BE2C (cell line): ENCODE data around the gene SLC9A3.

Source experiments
- DNase-seq: peaks from one replicate; pipeline ENCODE4 v3.0.0-alpha.2; 2020
- H3K27me3 ChIP-seq: fragments of 250-450 bp; sonication (Bioruptor Pico); 2 replicates; pipeline ENCODE4 v1.5.1; 2020; ENCODE audit warnings: mild to moderate bottlenecking
- H3K36me3 ChIP-seq: fragments of 250-450 bp; sonication (Bioruptor Pico); 2 replicates; pipeline ENCODE4 v1.5.1; 2020; ENCODE audit warnings: mild to moderate bottlenecking
- H3K4me1 ChIP-seq: fragments of 250-450 bp; sonication (Bioruptor Pico); 2 replicates; pipeline ENCODE4 v1.5.1; 2020
- H3K4me3 ChIP-seq: 2 replicates; pipeline ENCODE4 v1.5.1; 2011; ENCODE audit warnings: low read depth, low read length
- H3K9me3 ChIP-seq: fragments of 250-450 bp; sonication (Bioruptor Pico); 2 replicates; pipeline ENCODE4 v1.5.1; 2020
- CTCF ChIP-seq: IDR thresholded peaks from 2 replicates; pipeline ENCODE4 v1.5.1; 2012; ENCODE audit warnings: mild to moderate bottlenecking, low read depth, low read length

SLC9A3 gene

GRCh38 chr5:494667-495255 lies 29.5 kb downstream of the SLC9A3 start:
- no peak overlapping the region for H3K4me3 ChIP-seq

GRCh38 chr5:493758-494157 lies 30.5 kb downstream of the SLC9A3 start:
- no peaks in the 10 kb centered on the region for H3K36me3 ChIP-seq
- DNase-seq, result no peak
- no peaks in the 10 kb centered on the region for H3K4me1 ChIP-seq
- H3K9me3 ChIP-seq, result no peaks in the 10 kb centered on the region
- TF ChIP-seq CTCF, result no peak
- H3K27me3 ChIP-seq, result no peaks in the 10 kb centered on the region
- no peak overlapping the region for H3K4me3 ChIP-seq

More at GRCh38 chr5:494667-495255, 29.5 kb downstream of the SLC9A3 start:
- no peak for DNase-seq
- Histone ChIP-seq H3K36me3 (no peaks in the 10 kb centered on the region), H3K9me3 (no peaks in the 10 kb centered on the region), H3K27me3 (no peaks in the 10 kb centered on the region), H3K4me1 (no peaks in the 10 kb centered on the region)
- no peak for TF ChIP-seq CTCF

- H3K4me1 ChIP-seq, result no peaks in the 10 kb centered on the region
- no peak for TF ChIP-seq CTCF
- no peak for DNase-seq
Measured at GRCh38 chr5:493119-493701, 31.0 kb downstream of the SLC9A3 start.

GRCh38 chr5:492314-492893 lies 31.8 kb downstream of the SLC9A3 start:
- Histone ChIP-seq H3K27me3 (no peaks in the 10 kb centered on the region), H3K36me3 (no peaks in the 10 kb centered on the region), H3K9me3 (no peaks in the 10 kb centered on the region), H3K4me1 (no peaks in the 10 kb centered on the region), H3K4me3 (no peak overlapping the region)
- TF ChIP-seq CTCF, result no peak
- no peak for DNase-seq

More at GRCh38 chr5:493119-493701, 31.0 kb downstream of the SLC9A3 start:
- Histone ChIP-seq H3K36me3 (no peaks in the 10 kb centered on the region), H3K27me3 (no peaks in the 10 kb centered on the region), H3K4me3 (no peak overlapping the region), H3K9me3 (no peaks in the 10 kb centered on the region)

- Histone ChIP-seq H3K9me3 (no peaks in the 10 kb centered on the region), H3K27me3 (no peaks in the 10 kb centered on the region), H3K4me1 (no peaks in the 10 kb centered on the region), H3K4me3 (no peak overlapping the region), H3K36me3 (no peaks in the 10 kb centered on the region)
- TF ChIP-seq CTCF, result no peak
- no peak for DNase-seq
Measured at GRCh38 chr5:491856-492155, 32.4 kb downstream of the SLC9A3 start.

- Histone ChIP-seq H3K36me3 (no peaks in the 10 kb centered on the region), H3K4me1 (no peaks in the 10 kb centered on the region), H3K4me3 (no peak overlapping the region), H3K9me3 (no peaks in the 10 kb centered on the region; the same call in 1 of the 2 replicates), H3K27me3 (no peaks in the 10 kb centered on the region)
- no peak for DNase-seq
- TF ChIP-seq CTCF, result no peak
Measured at GRCh38 chr5:491119-491855, 33.0 kb downstream of the SLC9A3 start.
